ENCODE data around the gene SH3PXD2A. TPM values are rescaled to one million over a fixed set of nuclear protein-coding genes. Genes with fewer than 3 reads are reported as not detected.

The SH3PXD2A gene
- total RNA-seq, 1 experiment from 2014 or later, result 54.9 TPM

GRCh38 chr10:103673606-103674005 is 181.8 kb downstream of the SH3PXD2A start:
- POLR2A ChIA-PET (ENCODE audit: low non-redundant PET), result no interaction called here
- CTCF ChIA-PET, result no interaction called here

GRCh38 chr10:103672345-103672744 is 183.0 kb downstream of the SH3PXD2A start:
- no peak overlapping the region for H3K27ac ChIP-seq (ENCODE audit: low read depth, low read length, poor library complexity, severe bottlenecking)
- H3K27me3 ChIP-seq (replicated peaks; ENCODE audit: insufficient read depth, low read depth, low read length, poor library complexity), result no peaks in the 10 kb centered on the region
- CTCF ChIA-PET, result no interaction called here
- H3K9me3 ChIP-seq (ENCODE audit: low read depth, low read length, poor library complexity, severe bottlenecking), result no peaks in the 10 kb centered on the region
- H3K4me3 ChIP-seq (ENCODE audit: low read depth, low read length, poor library complexity, severe bottlenecking), result no peak overlapping the region
- intact Hi-C loops (cut with micrococcal nuclease; ENCODE audit: unreplicated experiment), result no loop called here
- POLR2A ChIA-PET (ENCODE audit: low non-redundant PET), result no interaction called here
- no peaks in the 10 kb centered on the region for H3K36me3 ChIP-seq (ENCODE audit: insufficient read depth, low read length, poor library complexity, severe bottlenecking)
- DNase-seq (ENCODE audit: low spot score), result no peak
- no peaks in the 10 kb centered on the region for H3K4me1 ChIP-seq (ENCODE audit: insufficient read depth, low read length, poor library complexity, severe bottlenecking)
- BruUV-seq (replicated peaks), result no TSS peak
- TF ChIP-seq EZH2 (IDR thresholded peaks at IDR 0.05; ENCODE audit: borderline replicate concordance, low read depth, low read length, poor library complexity, severe bottlenecking) (no peak), CTCF (conservative IDR thresholded peaks at IDR 0.05; ENCODE audit: low read depth, low read length) (no peak)

More at GRCh38 chr10:103673606-103674005, 181.8 kb downstream of the SH3PXD2A start:
- H3K4me1 ChIP-seq (ENCODE audit: insufficient read depth, low read length, poor library complexity, severe bottlenecking), result no peaks in the 10 kb centered on the region
- no TSS peak for BruUV-seq (replicated peaks)
- no peak overlapping the region for H3K4me3 ChIP-seq (ENCODE audit: low read depth, low read length, poor library complexity, severe bottlenecking)
- H3K36me3 ChIP-seq (ENCODE audit: insufficient read depth, low read length, poor library complexity, severe bottlenecking), result no peaks in the 10 kb centered on the region
- no peak for DNase-seq (ENCODE audit: low spot score)
- H3K27ac ChIP-seq (ENCODE audit: low read depth, low read length, poor library complexity, severe bottlenecking), result no peak overlapping the region
- no peaks in the 10 kb centered on the region for H3K9me3 ChIP-seq (ENCODE audit: low read depth, low read length, poor library complexity, severe bottlenecking)
- no peak for TF ChIP-seq CTCF (conservative IDR thresholded peaks at IDR 0.05; ENCODE audit: low read depth, low read length)
- TF ChIP-seq EZH2 (IDR thresholded peaks at IDR 0.05; ENCODE audit: borderline replicate concordance, low read depth, low read length, poor library complexity, severe bottlenecking), result no peak
- intact Hi-C loops (cut with micrococcal nuclease; ENCODE audit: unreplicated experiment), result no loop called here
- H3K27me3 ChIP-seq (replicated peaks; ENCODE audit: insufficient read depth, low read depth, low read length, poor library complexity), result no peaks in the 10 kb centered on the region

GRCh38 chr10:103671126-103671895 is 184.1 kb downstream of the SH3PXD2A start:
- Histone ChIP-seq H3K4me1 (ENCODE audit: insufficient read depth, low read length, poor library complexity, severe bottlenecking) (no peaks in the 10 kb centered on the region), H3K27ac (ENCODE audit: low read depth, low read length, poor library complexity, severe bottlenecking) (no peak overlapping the region), H3K9me3 (ENCODE audit: low read depth, low read length, poor library complexity, severe bottlenecking) (no peaks in the 10 kb centered on the region), H3K36me3 (ENCODE audit: insufficient read depth, low read length, poor library complexity, severe bottlenecking) (no peaks in the 10 kb centered on the region), H3K4me3 (ENCODE audit: low read depth, low read length, poor library complexity, severe bottlenecking) (no peak overlapping the region), H3K27me3 (replicated peaks; ENCODE audit: insufficient read depth, low read depth, low read length, poor library complexity) (no peaks in the 10 kb centered on the region)
- TF ChIP-seq EZH2 (IDR thresholded peaks at IDR 0.05; ENCODE audit: borderline replicate concordance, low read depth, low read length, poor library complexity, severe bottlenecking) (no peak), CTCF (conservative IDR thresholded peaks at IDR 0.05; ENCODE audit: low read depth, low read length) (no peak)
- POLR2A ChIA-PET (ENCODE audit: low non-redundant PET), result no interaction called here
- intact Hi-C loops (cut with micrococcal nuclease; ENCODE audit: unreplicated experiment), result no loop called here
- DNase-seq (ENCODE audit: low spot score), result no peak
- CTCF ChIA-PET, result no interaction called here
- BruUV-seq (replicated peaks), result no TSS peak
